Stimulated activated naive CD4-positive, alpha-beta T cell (primary cell): Measurements from ENCODE around the gene WRNIP1.

ENCODE experiments used
- DNase-seq, 6 experiments: peaks; one replicate each; lab custom pipeline; 2025; lab: John Stamatoyannopoulos, UW

Gene WRNIP1

GRCh38 chr6:2741756-2742155, 23.4 kb upstream of the WRNIP1 start:
- DNase-seq = no peak

- no peak for DNase-seq
Measured at GRCh38 chr6:2743280-2744208, 21.6 kb upstream of the WRNIP1 start.

GRCh38 chr6:2744209-2744771, 20.9 kb upstream of the WRNIP1 start:
- DNase-seq = no peak

GRCh38 chr6:2744778-2745177, 20.4 kb upstream of the WRNIP1 start:
- no peak for DNase-seq

- no peak for DNase-seq
Measured at GRCh38 chr6:2745246-2745645, 19.9 kb upstream of the WRNIP1 start.

GRCh38 chr6:2746557-2747061, 18.6 kb upstream of the WRNIP1 start:
- DNase-seq = no peak

GRCh38 chr6:2748183-2748582, 17.0 kb upstream of the WRNIP1 start:
- no peak for DNase-seq

GRCh38 chr6:2749969-2750600, 15.1 kb upstream of the WRNIP1 start:
- peak; percentile 28 to 80 (median 46) for DNase-seq

- DNase-seq = no peak
Measured at GRCh38 chr6:2750832-2751231, 14.4 kb upstream of the WRNIP1 start, which contains the start of gene MYLK4. Gene MYLK4, minus strand, starts transcription at chr6:2750922. Its CDS starts 1,628 bp downstream, at chr6:2749294.

- DNase-seq = no peak
Measured at GRCh38 chr6:2751871-2752270, 13.3 kb upstream of the WRNIP1 start.

GRCh38 chr6:2752477-2753109, 12.6 kb upstream of the WRNIP1 start:
- DNase-seq = no peak

GRCh38 chr6:2753110-2753489, 12.1 kb upstream of the WRNIP1 start:
- DNase-seq = no peak

- DNase-seq = no peak
Measured at GRCh38 chr6:2753743-2754142, 11.4 kb upstream of the WRNIP1 start.

- no peak for DNase-seq
Measured at GRCh38 chr6:2754393-2754792, 10.8 kb upstream of the WRNIP1 start.

GRCh38 chr6:2754911-2755310, 10.3 kb upstream of the WRNIP1 start:
- no peak for DNase-seq

- no peak for DNase-seq
Measured at GRCh38 chr6:2755456-2755855, 9.7 kb upstream of the WRNIP1 start.

GRCh38 chr6:2756241-2756640, 9.0 kb upstream of the WRNIP1 start:
- DNase-seq = no peak

GRCh38 chr6:2756687-2757224, 8.4 kb upstream of the WRNIP1 start:
- no peak for DNase-seq

- no peak for DNase-seq
Measured at GRCh38 chr6:2758980-2759379, 6.2 kb upstream of the WRNIP1 start.

GRCh38 chr6:2760882-2761842, 4.0 kb upstream of the WRNIP1 start:
- peak in 2 of 6 experiments; percentile 43 to 71 for DNase-seq

GRCh38 chr6:2762868-2763267, 2.3 kb upstream of the WRNIP1 start:
- peak in 1 of 6 experiments; percentile 3 for DNase-seq
